PFSK-1 (cell line): ENCODE data around the gene NOD2.

ENCODE experiments used
- FOXP2 ChIP-seq: optimal IDR thresholded peaks from 2 replicates; pipeline ENCODE3; 2011; ENCODE audit warnings: borderline replicate concordance, control low read depth, inconsistent platforms; ENCODE audit not compliant: insufficient read depth; ENCODE audit errors: extremely low read length, extremely low read depth
- POLR2AphosphoS5 ChIP-seq: IDR thresholded peaks from 2 replicates; pipeline ENCODE4 v1.6.1; 2012; ENCODE audit warnings: low read depth, mild to moderate bottlenecking, control low read depth, low read length, moderate library complexity
- SIN3A ChIP-seq: IDR thresholded peaks from 2 replicates; pipeline ENCODE4 v1.6.1; 2012; ENCODE audit warnings: mild to moderate bottlenecking, low read length, moderate library complexity, borderline replicate concordance; ENCODE audit not compliant: insufficient read depth
- TAF1 ChIP-seq: IDR thresholded peaks from 2 replicates; pipeline ENCODE4 v1.6.1; 2012; ENCODE audit warnings: low read length, control low read depth, borderline replicate concordance; ENCODE audit not compliant: insufficient read depth
- TF ChIP-seq, protein P1 (sequence below), 2 experiments: IDR thresholded peaks; 2 replicates each; pipeline versions ENCODE4 v1.6.1 to v1.8.0; 2011 to 2012; ENCODE audit warnings: low read depth in 2 of 2, low read length in 2 of 2, control low read depth in 1 of 2, inconsistent platforms in 1 of 2, mild to moderate bottlenecking in 1 of 2, moderate library complexity in 1 of 2; ENCODE audit not compliant: insufficient read depth in 1 of 2

The NOD2 gene

DNA sequence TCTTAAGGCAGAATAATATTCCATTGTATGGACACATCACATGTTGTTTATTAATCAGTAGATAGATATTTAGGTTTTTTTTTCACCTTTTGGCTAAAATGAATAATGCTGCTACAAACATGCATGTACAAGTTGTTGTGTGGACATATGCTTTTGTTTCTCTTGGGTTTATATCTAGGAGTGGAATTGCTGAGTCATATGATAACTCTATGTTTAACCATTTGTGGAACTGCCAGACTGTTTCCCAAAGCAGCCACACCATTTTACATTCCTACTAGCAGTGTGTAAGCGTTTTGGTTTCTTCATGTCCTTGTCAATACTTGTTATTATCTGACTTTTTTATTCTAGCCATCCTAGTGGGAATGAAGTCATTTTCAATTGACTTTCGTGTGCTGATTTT, 69.8 kb downstream of the NOD2 start:
- TF ChIP-seq SIN3A (no peak), POLR2AphosphoS5 (no peak), FOXP2 (no peak), TAF1 (no peak)
- TF ChIP-seq, protein P1, sequence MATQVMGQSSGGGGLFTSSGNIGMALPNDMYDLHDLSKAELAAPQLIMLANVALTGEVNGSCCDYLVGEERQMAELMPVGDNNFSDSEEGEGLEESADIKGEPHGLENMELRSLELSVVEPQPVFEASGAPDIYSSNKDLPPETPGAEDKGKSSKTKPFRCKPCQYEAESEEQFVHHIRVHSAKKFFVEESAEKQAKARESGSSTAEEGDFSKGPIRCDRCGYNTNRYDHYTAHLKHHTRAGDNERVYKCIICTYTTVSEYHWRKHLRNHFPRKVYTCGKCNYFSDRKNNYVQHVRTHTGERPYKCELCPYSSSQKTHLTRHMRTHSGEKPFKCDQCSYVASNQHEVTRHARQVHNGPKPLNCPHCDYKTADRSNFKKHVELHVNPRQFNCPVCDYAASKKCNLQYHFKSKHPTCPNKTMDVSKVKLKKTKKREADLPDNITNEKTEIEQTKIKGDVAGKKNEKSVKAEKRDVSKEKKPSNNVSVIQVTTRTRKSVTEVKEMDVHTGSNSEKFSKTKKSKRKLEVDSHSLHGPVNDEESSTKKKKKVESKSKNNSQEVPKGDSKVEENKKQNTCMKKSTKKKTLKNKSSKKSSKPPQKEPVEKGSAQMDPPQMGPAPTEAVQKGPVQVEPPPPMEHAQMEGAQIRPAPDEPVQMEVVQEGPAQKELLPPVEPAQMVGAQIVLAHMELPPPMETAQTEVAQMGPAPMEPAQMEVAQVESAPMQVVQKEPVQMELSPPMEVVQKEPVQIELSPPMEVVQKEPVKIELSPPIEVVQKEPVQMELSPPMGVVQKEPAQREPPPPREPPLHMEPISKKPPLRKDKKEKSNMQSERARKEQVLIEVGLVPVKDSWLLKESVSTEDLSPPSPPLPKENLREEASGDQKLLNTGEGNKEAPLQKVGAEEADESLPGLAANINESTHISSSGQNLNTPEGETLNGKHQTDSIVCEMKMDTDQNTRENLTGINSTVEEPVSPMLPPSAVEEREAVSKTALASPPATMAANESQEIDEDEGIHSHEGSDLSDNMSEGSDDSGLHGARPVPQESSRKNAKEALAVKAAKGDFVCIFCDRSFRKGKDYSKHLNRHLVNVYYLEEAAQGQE (IDR thresholded peaks at IDR 0.05; ENCODE audit: insufficient read depth in 1 of 2, low read depth in 2 of 2, low read length in 2 of 2) = no peak

DNA sequence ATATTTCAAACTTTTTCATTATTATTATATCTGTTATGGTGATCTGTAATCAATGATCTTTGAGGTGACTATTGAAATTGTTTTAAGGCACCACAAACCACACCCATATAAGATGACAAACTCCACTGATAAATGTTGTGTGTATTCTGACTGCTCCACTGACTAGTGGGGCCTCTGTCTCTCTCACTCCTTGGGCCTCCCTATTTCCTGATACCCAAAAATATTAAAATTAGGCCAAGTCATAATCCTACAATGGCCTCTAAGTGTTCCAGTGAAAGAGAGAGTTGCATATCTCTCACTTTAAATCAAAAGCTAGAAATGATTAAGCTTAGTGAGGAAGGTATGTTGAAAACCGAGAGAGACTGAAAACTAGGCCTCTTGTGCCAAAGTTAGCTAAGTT, 71.9 kb downstream of the NOD2 start:
- TF ChIP-seq TAF1 = no peak
- no peak for TF ChIP-seq FOXP2
- no peak for TF ChIP-seq SIN3A
- TF ChIP-seq, protein P1 (IDR thresholded peaks at IDR 0.05; ENCODE audit: insufficient read depth in 1 of 2, low read depth in 2 of 2, low read length in 2 of 2) = no peak
- TF ChIP-seq POLR2AphosphoS5 = no peak

DNA sequence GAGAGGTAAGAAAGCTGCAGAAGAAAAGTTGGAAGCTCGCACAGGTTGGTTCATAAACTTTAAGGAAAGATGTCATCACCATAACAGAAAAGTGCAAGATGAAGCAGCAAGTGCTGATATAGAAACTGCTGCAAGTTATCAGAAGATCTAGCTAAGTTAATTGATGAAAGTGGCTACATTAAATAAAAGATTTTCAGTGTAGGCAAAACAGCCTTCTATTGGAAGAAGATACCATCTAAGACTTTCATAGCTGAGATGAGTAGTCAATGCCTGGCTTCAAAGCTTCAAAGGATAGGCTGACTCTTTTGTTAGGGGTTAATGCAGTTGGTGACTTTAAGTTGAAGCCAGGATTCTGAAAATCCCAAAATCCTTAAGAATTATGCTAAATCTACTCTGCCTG, 72.5 kb downstream of the NOD2 start:
- TF ChIP-seq TAF1 (no peak), FOXP2 (no peak), SIN3A (no peak), POLR2AphosphoS5 (no peak)
- TF ChIP-seq, protein P1 (IDR thresholded peaks at IDR 0.05; ENCODE audit: insufficient read depth in 1 of 2, low read depth in 2 of 2, low read length in 2 of 2) = no peak

DNA sequence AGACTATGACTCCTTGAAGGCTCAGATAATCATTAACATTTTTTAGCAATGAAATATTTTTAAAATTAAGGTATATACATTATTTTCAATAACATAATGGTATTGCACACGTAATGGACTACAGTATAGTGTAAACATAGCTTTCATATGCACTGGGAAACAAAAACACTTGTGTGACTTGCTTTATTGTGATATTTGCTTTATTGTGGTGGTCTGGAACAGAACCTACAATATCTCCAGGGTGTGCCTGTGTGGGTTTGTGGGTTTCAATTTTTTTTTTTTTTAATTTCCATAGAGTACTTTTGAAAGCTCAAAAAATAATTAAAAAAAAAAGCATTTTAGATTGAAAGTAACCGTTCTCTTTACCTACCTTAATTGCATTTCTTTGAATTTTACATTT, 73.8 kb downstream of the NOD2 start:
- TF ChIP-seq SIN3A (no peak), FOXP2 (no peak), POLR2AphosphoS5 (no peak), TAF1 (no peak)
- TF ChIP-seq, protein P1 (IDR thresholded peaks at IDR 0.05; ENCODE audit: insufficient read depth in 1 of 2, low read depth in 2 of 2, low read length in 2 of 2) = no peak

DNA sequence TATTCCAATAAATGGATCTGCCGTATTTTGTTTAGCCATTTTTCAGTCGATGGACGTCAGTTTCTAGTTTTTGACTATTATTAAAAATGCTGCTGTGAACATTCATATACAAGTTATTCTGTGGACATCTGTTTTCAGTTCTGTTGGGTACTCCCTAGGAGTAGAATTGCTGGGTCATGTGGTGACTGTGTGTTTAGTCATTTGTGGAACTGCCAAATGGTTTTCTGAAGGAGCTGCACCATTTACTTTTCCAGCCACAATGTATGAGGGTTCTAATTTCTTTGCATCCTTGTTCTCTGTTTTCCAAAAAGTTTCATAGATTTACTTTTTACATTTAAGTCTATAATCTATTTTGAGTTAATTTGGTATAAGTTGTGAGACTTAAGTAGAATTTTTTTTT, 78.0 kb downstream of the NOD2 start:
- TF ChIP-seq TAF1 (no peak), SIN3A (no peak), FOXP2 (no peak), POLR2AphosphoS5 (no peak)
- TF ChIP-seq, protein P1 (IDR thresholded peaks at IDR 0.05; ENCODE audit: insufficient read depth in 1 of 2, low read depth in 2 of 2, low read length in 2 of 2) = no peak
